RWPE2 (cell line): Measurements from ENCODE around the gene ZBTB17.

Experiments used
- ATAC-seq: fragments of 200-7000 bp; cut with Tn5 transposase; 3 replicates; pipeline ENCODE4 v1.9.1; 2021; ENCODE audit warnings: low read depth
- DNase-seq: peaks from one replicate; pipeline ENCODE4 v3.0.0-alpha.2; 2020; ENCODE audit warnings: low spot score
- H3K27ac ChIP-seq: fragments of 450-650 bp; 2 replicates; pipeline ENCODE4 v1.5.1; 2017; ENCODE audit warnings: mild to moderate bottlenecking; ENCODE audit not compliant: poor library complexity, severe bottlenecking
- H3K27me3 ChIP-seq: fragments of 250-450 bp; sonication (Bioruptor Pico); 2 replicates; pipeline ENCODE4 v1.5.1; 2021; ENCODE audit warnings: mild to moderate bottlenecking, moderate library complexity; ENCODE audit not compliant: insufficient read depth, poor library complexity, severe bottlenecking
- H3K36me3 ChIP-seq: fragments of 250-450 bp; sonication (Bioruptor Pico); 2 replicates; pipeline ENCODE4 v1.5.1; 2020; ENCODE audit warnings: low read depth, mild to moderate bottlenecking, moderate library complexity
- H3K4me1 ChIP-seq: fragments of 250-450 bp; sonication (Bioruptor Pico); 2 replicates; pipeline ENCODE4 v1.5.1; 2021; ENCODE audit warnings: mild to moderate bottlenecking, moderate library complexity; ENCODE audit not compliant: insufficient read depth, poor library complexity, severe bottlenecking
- H3K4me3 ChIP-seq: fragments of 250-450 bp; sonication (Bioruptor Pico); 2 replicates; pipeline ENCODE4 v1.5.1; 2021; ENCODE audit warnings: mild to moderate bottlenecking, moderate library complexity; ENCODE audit not compliant: severe bottlenecking
- H3K9me3 ChIP-seq: fragments of 250-450 bp; sonication (Bioruptor Pico); 2 replicates; pipeline ENCODE4 v1.5.1; 2021; ENCODE audit warnings: mild to moderate bottlenecking, moderate library complexity; ENCODE audit not compliant: severe bottlenecking
- TF ChIP-seq, protein P1 (sequence below): fragments of 450-650 bp; IDR thresholded peaks from one replicate; pipeline ENCODE4 v1.5.1; 2017; ENCODE audit warnings: mild to moderate bottlenecking, moderate library complexity; ENCODE audit not compliant: poor library complexity, severe bottlenecking

Gene ZBTB17

GRCh38 chr1:15943328-15943991 is 32.4 kb downstream of the ZBTB17 start:
- H3K4me3 ChIP-seq = no peak overlapping the region
- TF ChIP-seq, protein P1, sequence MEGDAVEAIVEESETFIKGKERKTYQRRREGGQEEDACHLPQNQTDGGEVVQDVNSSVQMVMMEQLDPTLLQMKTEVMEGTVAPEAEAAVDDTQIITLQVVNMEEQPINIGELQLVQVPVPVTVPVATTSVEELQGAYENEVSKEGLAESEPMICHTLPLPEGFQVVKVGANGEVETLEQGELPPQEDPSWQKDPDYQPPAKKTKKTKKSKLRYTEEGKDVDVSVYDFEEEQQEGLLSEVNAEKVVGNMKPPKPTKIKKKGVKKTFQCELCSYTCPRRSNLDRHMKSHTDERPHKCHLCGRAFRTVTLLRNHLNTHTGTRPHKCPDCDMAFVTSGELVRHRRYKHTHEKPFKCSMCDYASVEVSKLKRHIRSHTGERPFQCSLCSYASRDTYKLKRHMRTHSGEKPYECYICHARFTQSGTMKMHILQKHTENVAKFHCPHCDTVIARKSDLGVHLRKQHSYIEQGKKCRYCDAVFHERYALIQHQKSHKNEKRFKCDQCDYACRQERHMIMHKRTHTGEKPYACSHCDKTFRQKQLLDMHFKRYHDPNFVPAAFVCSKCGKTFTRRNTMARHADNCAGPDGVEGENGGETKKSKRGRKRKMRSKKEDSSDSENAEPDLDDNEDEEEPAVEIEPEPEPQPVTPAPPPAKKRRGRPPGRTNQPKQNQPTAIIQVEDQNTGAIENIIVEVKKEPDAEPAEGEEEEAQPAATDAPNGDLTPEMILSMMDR = no peak
- H3K36me3 ChIP-seq = peaks cover 76% of the 10 kb centered on the region
- no peak for ATAC-seq
- H3K27ac ChIP-seq = no peak overlapping the region
- H3K9me3 ChIP-seq = no peaks in the 10 kb centered on the region
- no peak for DNase-seq
- H3K27me3 ChIP-seq = no peaks in the 10 kb centered on the region
- peaks cover 4% of the 10 kb centered on the region for H3K4me1 ChIP-seq

- Histone ChIP-seq H3K27ac (no peak overlapping the region), H3K27me3 (no peaks in the 10 kb centered on the region), H3K36me3 (peaks cover 76% of the 10 kb centered on the region), H3K9me3 (no peaks in the 10 kb centered on the region), H3K4me1 (no peaks in the 10 kb centered on the region), H3K4me3 (no peak overlapping the region)
- ATAC-seq (no peak), DNase-seq (peak; percentile 57)
- TF ChIP-seq, protein P1 = no peak
Observed at GRCh38 chr1:15942661-15943327, 33.1 kb downstream of the ZBTB17 start.

- DNase-seq (peak; percentile 51), ATAC-seq (no peak)
- H3K4me1 ChIP-seq = no peaks in the 10 kb centered on the region
- no peak overlapping the region for H3K27ac ChIP-seq
- TF ChIP-seq, protein P1 = no peak
- H3K27me3 ChIP-seq = no peaks in the 10 kb centered on the region
- no peaks in the 10 kb centered on the region for H3K9me3 ChIP-seq
- H3K36me3 ChIP-seq = peaks cover 76% of the 10 kb centered on the region
- H3K4me3 ChIP-seq = no peak overlapping the region
Observed at GRCh38 chr1:15941899-15942660, 33.8 kb downstream of the ZBTB17 start.

DNA sequence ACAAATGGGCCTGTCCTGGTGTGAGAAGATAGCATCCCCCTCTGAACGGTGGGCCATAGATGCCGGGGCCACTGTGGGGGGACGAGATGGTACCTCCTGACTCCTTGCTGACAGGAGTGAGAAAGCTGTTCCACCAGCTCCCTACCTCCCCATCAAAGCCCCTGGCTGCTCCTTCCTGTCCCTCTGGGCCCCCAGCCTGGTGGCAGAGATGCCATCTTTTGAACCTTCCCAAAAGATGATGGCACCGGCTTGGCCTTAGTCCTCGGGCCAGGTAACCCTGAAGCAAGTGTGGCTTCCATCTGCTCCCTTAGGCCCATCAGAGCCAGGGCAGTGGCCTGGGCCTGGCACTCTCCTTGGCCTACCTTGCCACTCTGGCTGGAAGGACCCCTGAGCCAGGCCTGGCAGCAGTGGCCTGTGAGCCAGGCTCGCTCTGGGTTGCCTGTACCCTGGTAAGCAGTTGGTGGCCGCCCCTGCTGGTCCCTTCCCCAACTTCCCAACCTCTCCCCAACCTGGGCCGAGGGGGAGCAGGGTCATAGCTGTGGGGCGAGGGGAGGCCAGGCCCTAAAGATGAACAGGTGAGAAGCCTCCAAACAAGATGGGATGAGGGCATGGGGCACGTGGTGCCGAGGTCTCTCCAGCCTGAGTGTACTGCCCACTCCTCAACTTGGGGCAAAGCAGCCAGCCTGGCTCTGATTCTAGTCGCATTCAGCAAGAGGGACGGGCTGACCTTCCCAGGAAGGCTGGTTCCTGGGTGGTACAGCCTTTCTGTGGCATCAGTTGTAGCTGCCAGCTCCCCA is 34.7 kb downstream of the ZBTB17 start:
- H3K36me3 ChIP-seq = peaks cover 82% of the 10 kb centered on the region
- DNase-seq (peak; percentile 55), ATAC-seq (no peak)
- H3K4me1 ChIP-seq = no peaks in the 10 kb centered on the region
- TF ChIP-seq, protein P1 = no peak
- H3K27me3 ChIP-seq = no peaks in the 10 kb centered on the region
- H3K4me3 ChIP-seq = no peak overlapping the region
- H3K27ac ChIP-seq = no peak overlapping the region
- no peaks in the 10 kb centered on the region for H3K9me3 ChIP-seq
